A673 (cell line): Measurements from ENCODE around the gene KRT77. TPM values are rescaled to one million over a fixed set of nuclear protein-coding genes. Genes with fewer than 3 reads are reported as not detected.
"Not testable (repeated sequence)": the region's sequence is repeated elsewhere in the genome, so short reads cannot be mapped to it uniquely, and the experiment has no call there.

ENCODE experiments used
- Bru-seq: library from RNA; stranded (reverse); fragments of 400-500 nt; gene quantifications from one replicate; lab custom pipeline; 2021; lab: Mats Ljungman, UMichigan
- BruChase-seq, 2 experiments: library from RNA; stranded (reverse); fragments of 400-500 nt; gene quantifications; one replicate each; lab custom pipeline; 2021; lab: Mats Ljungman, UMichigan
- BruUV-seq: library from RNA; stranded (reverse); fragments of 400-500 nt; replicated peaks from 2 replicates; lab custom pipeline; 2021; lab: Mats Ljungman, UMichigan
- CTCF ChIA-PET: fragments of 300-600 bp; sonication (Branson Sonifier 250); formaldehyde crosslinking; loops from one replicate; lab custom pipeline; 2022; ENCODE audit warnings: antibody characterized with exemption; lab: Charles Lee
- POLR2A ChIA-PET: fragments of 300-600 bp; sonication (Branson Sonifier 250); formaldehyde crosslinking; loops from one replicate; lab custom pipeline; 2022; ENCODE audit warnings: antibody characterized with exemption; ENCODE audit not compliant: low non-redundant PET; lab: Charles Lee
- DNase-seq: peaks from one replicate; pipeline ENCODE4 v3.0.0-alpha.2; 2015; ENCODE audit warnings: low spot score
- H3K27ac ChIP-seq: fragments of 200-600 bp; sonication (generic); 2 replicates; pipeline ENCODE4 v1.5.1; 2016; ENCODE audit warnings: mixed run types, low read depth, mild to moderate bottlenecking, mixed read lengths, antibody characterized with exemption, low read length; ENCODE audit not compliant: poor library complexity, severe bottlenecking
- H3K27me3 ChIP-seq: fragments of 200-600 bp; sonication (generic); replicated peaks from 2 replicates; pipeline ENCODE4 v1.6.1; 2017; ENCODE audit warnings: mixed run types, low read depth, mild to moderate bottlenecking, mixed read lengths, antibody characterized with exemption, low read length; ENCODE audit not compliant: insufficient read depth, poor library complexity
- H3K36me3 ChIP-seq: fragments of 200-600 bp; sonication (generic); 2 replicates; pipeline ENCODE4 v1.6.1; 2016; ENCODE audit warnings: mixed run types, mild to moderate bottlenecking, mixed read lengths, antibody characterized with exemption, low read length; ENCODE audit not compliant: insufficient read depth, poor library complexity, severe bottlenecking
- H3K4me1 ChIP-seq: fragments of 200-600 bp; sonication (generic); 2 replicates; pipeline ENCODE4 v1.6.1; 2017; ENCODE audit warnings: mixed run types, mild to moderate bottlenecking, mixed read lengths, antibody characterized with exemption, low read length; ENCODE audit not compliant: insufficient read depth, poor library complexity, severe bottlenecking
- H3K4me3 ChIP-seq: fragments of 200-600 bp; sonication (generic); 2 replicates; pipeline ENCODE4 v1.5.1; 2016; ENCODE audit warnings: low read depth, mixed run types, mild to moderate bottlenecking, mixed read lengths, low read length; ENCODE audit not compliant: poor library complexity, severe bottlenecking
- H3K9me3 ChIP-seq: fragments of 200-600 bp; sonication (generic); 2 replicates; pipeline ENCODE4 v1.6.1; 2016; ENCODE audit warnings: mixed run types, low read depth, mild to moderate bottlenecking, mixed read lengths, antibody characterized with exemption, low read length; ENCODE audit not compliant: poor library complexity, severe bottlenecking
- EZH2 ChIP-seq: fragments of 200-600 bp; sonication (generic); IDR thresholded peaks from 2 replicates; pipeline ENCODE4 v1.6.1; 2017; ENCODE audit warnings: borderline replicate concordance, low read depth, mild to moderate bottlenecking, mixed read lengths, antibody characterized with exemption, low read length; ENCODE audit not compliant: poor library complexity, severe bottlenecking
- intact Hi-C: fragments of 100-400 bp; cut with micrococcal nuclease; formaldehyde crosslinking; loops from one replicate; pipeline ENCODE4 v1.10.0; 2022; ENCODE audit not compliant: unreplicated experiment
- long read RNA-seq: library from polyadenylated mRNA; stranded (forward); transcript quantifications from one replicate; pipeline ENCODE4 v2.0.0, GENCODE V29; 2022
- total RNA-seq: library from RNA; stranded (reverse); gene quantifications from 2 replicates; pipeline ENCODE4 v1.2.3, GENCODE V29; 2021
- TF ChIP-seq, protein P1 (sequence below): fragments of 300-800, 200-600 bp; sonication (generic); conservative IDR thresholded peaks from 2 replicates; pipeline ENCODE4 v1.5.1; 2017; ENCODE audit warnings: low read depth, mild to moderate bottlenecking, antibody characterized with exemption, low read length, moderate library complexity, mixed read lengths

Gene KRT77
- not detected in 2 replicates for total RNA-seq
- Bru-seq, nascent RNA: not detected
- BruChase-seq, experiment 1, labeled RNA remaining after a 2-hour chase: percentile 13 among the genes with signal in this experiment
- percentile 16 among the genes with signal in this experiment for BruChase-seq, experiment 2, labeled RNA remaining after a 6-hour chase
- long read RNA-seq: 0 reads

- H3K4me3 ChIP-seq: no peak within 1 kb of the TSS
- BruUV-seq: no TSS peak
- no peak for TF ChIP-seq EZH2
- TF ChIP-seq, protein P1, sequence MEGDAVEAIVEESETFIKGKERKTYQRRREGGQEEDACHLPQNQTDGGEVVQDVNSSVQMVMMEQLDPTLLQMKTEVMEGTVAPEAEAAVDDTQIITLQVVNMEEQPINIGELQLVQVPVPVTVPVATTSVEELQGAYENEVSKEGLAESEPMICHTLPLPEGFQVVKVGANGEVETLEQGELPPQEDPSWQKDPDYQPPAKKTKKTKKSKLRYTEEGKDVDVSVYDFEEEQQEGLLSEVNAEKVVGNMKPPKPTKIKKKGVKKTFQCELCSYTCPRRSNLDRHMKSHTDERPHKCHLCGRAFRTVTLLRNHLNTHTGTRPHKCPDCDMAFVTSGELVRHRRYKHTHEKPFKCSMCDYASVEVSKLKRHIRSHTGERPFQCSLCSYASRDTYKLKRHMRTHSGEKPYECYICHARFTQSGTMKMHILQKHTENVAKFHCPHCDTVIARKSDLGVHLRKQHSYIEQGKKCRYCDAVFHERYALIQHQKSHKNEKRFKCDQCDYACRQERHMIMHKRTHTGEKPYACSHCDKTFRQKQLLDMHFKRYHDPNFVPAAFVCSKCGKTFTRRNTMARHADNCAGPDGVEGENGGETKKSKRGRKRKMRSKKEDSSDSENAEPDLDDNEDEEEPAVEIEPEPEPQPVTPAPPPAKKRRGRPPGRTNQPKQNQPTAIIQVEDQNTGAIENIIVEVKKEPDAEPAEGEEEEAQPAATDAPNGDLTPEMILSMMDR: no peak
- POLR2A ChIA-PET: no interaction called here
- no peaks in the 10 kb centered on the region for H3K27me3 ChIP-seq
- no peaks in the 10 kb centered on the region for H3K9me3 ChIP-seq
- intact Hi-C loops: no loop called here
- no peak for DNase-seq
- no peaks in the 10 kb centered on the region for H3K36me3 ChIP-seq
- CTCF ChIA-PET: no interaction called here
- no peak within 1 kb of the TSS for H3K27ac ChIP-seq
- H3K4me1 ChIP-seq: peaks cover 5% of the 10 kb centered on the region
Measured at GRCh38 chr12:52703424-52703823, at the start of gene KRT77. TSS of gene KRT77 (minus strand) at chr12:52703524. CDS start at chr12:52703434, 90 bp downstream.

GRCh38 chr12:52752516-52752915 lies 49.2 kb upstream of the KRT77 start:
- intact Hi-C loops: no loop called here
- no TSS peak for BruUV-seq
- TF ChIP-seq, protein P1: no peak
- no peak for TF ChIP-seq EZH2
- Histone ChIP-seq H3K4me1 (peaks cover 48% of the 10 kb centered on the region), H3K27me3 (no peaks in the 10 kb centered on the region), H3K9me3 (no peaks in the 10 kb centered on the region), H3K4me3 (no peak overlapping the region), H3K36me3 (no peaks in the 10 kb centered on the region), H3K27ac (no peak overlapping the region)
- CTCF ChIA-PET: interaction anchor here (1.5 kb wide), 1 partner anchor 118 kb away, joined by 6 read pairs; no protein-coding TSS in a partner anchor
- peak; percentile 28 for DNase-seq
- POLR2A ChIA-PET: no interaction called here

- TF ChIP-seq, protein P1: no peak
- Histone ChIP-seq H3K36me3 (no peaks in the 10 kb centered on the region), H3K4me1 (peaks cover 48% of the 10 kb centered on the region), H3K27me3 (no peaks in the 10 kb centered on the region), H3K4me3 (no peak overlapping the region), H3K27ac (no peak overlapping the region), H3K9me3 (no peaks in the 10 kb centered on the region)
- DNase-seq: no peak
- POLR2A ChIA-PET: no interaction called here
- CTCF ChIA-PET: interaction anchor here (1.5 kb wide), 1 partner anchor 119 kb away, joined by 6 read pairs; no protein-coding TSS in a partner anchor
- no TSS peak for BruUV-seq
- intact Hi-C loops: no loop called here
Measured at GRCh38 chr12:52751795-52752194, 48.5 kb upstream of the KRT77 start.

- POLR2A ChIA-PET, H3K4me3 ChIP-seq, DNase-seq, H3K27me3 ChIP-seq, intact Hi-C loops, BruUV-seq, H3K27ac ChIP-seq, H3K9me3 ChIP-seq, H3K36me3 ChIP-seq: not testable (repeated sequence)
- CTCF ChIA-PET: interaction anchor here (0.6 kb wide), 1 partner anchor 91 kb away, joined by 3 read pairs; no protein-coding TSS in a partner anchor
- peaks cover 46% of the 10 kb centered on the region for H3K4me1 ChIP-seq
Measured at GRCh38 chr12:52750532-52750931, 47.2 kb upstream of the KRT77 start.
